Smooth muscle cell (in vitro differentiated cells): Measurements from ENCODE around the gene USF3. TPM values are rescaled to one million over a fixed set of nuclear protein-coding genes. Genes with fewer than 3 reads are reported as not detected.

Source experiments
- DNase-seq: peaks from one replicate; lab custom pipeline; 2025; ENCODE audit not compliant: unreplicated experiment; lab: John Stamatoyannopoulos, UW
- H2AFZ ChIP-seq: fragments of 200-600 bp; sonication (generic); 2 replicates; pipeline ENCODE4 v1.6.0; 2016; ENCODE audit warnings: antibody characterized with exemption, low read depth, mild to moderate bottlenecking
- H3F3A ChIP-seq: fragments of 200-600 bp; sonication (generic); 2 replicates; pipeline ENCODE4 v1.6.0; 2017; ENCODE audit warnings: antibody characterized with exemption, low read depth
- H3K27ac ChIP-seq: fragments of 200-600 bp; sonication (generic); 2 replicates; pipeline ENCODE4 v1.5.1; 2016; ENCODE audit warnings: low read depth, mild to moderate bottlenecking
- H3K27me3 ChIP-seq: fragments of 200-600 bp; sonication (generic); 2 replicates; pipeline ENCODE4 v1.6.1; 2016; ENCODE audit warnings: low read depth, mild to moderate bottlenecking
- H3K36me3 ChIP-seq: fragments of 200-600 bp; sonication (generic); 2 replicates; pipeline ENCODE4 v1.5.1; 2016; ENCODE audit warnings: low read depth
- H3K4me1 ChIP-seq: fragments of 200-600 bp; sonication (generic); 2 replicates; pipeline ENCODE4 v1.5.1; 2016; ENCODE audit warnings: low read depth
- H3K4me2 ChIP-seq: fragments of 200-600 bp; sonication (generic); 2 replicates; pipeline ENCODE4 v1.6.0; 2016; ENCODE audit warnings: mild to moderate bottlenecking
- H3K4me3 ChIP-seq: fragments of 200-600 bp; sonication (generic); 2 replicates; pipeline ENCODE4 v1.5.1; 2016; ENCODE audit warnings: mild to moderate bottlenecking
- H3K79me2 ChIP-seq: fragments of 200-600 bp; sonication (generic); 2 replicates; pipeline ENCODE4 v1.6.0; 2016; ENCODE audit warnings: low read depth, mild to moderate bottlenecking
- H3K9ac ChIP-seq: fragments of 200-600 bp; sonication (generic); 2 replicates; pipeline ENCODE4 v1.6.0; 2016; ENCODE audit warnings: low read depth
- H3K9me3 ChIP-seq: fragments of 200-600 bp; sonication (generic); replicated peaks from 2 replicates; pipeline ENCODE4 v1.5.1; 2016; ENCODE audit warnings: low read depth
- H4K20me1 ChIP-seq: fragments of 200-600 bp; sonication (generic); 2 replicates; pipeline ENCODE4 v1.6.0; 2016; ENCODE audit warnings: low read depth
- WGBS: methylation state at CpG from one replicate; pipeline ENCODE4 v1.1.7; 2016; ENCODE audit warnings: low lambda C conversion rate; 5-methylcytosine and 5-hydroxymethylcytosine counted together
- polyA plus RNA-seq: library from polyadenylated mRNA; unstranded; fragments of >200 nt; fragmentation: Nextera tagmentation; extraction: Ambion mirVana; gene quantifications from 2 replicates; pipeline ENCODE4 v1.2.1, GENCODE V29; 2016
- small RNA-seq: library from RNA; depleted of rRNA; stranded (forward); fragments of <200 nt; gene quantifications from one replicate; pipeline ENCODE3, GENCODE V24; 2014
- total RNA-seq: library from RNA; depleted of rRNA; stranded (reverse); fragments of >200 nt; gene quantifications from 2 replicates; pipeline ENCODE4 v1.2.3, GENCODE V29; 2014
- TF ChIP-seq, protein P1 (sequence below): fragments of 200-600 bp; sonication (generic); IDR thresholded peaks from 2 replicates; pipeline ENCODE4 v1.5.1; 2017; ENCODE audit warnings: borderline replicate concordance, mild to moderate bottlenecking, antibody characterized with exemption; ENCODE audit not compliant: insufficient read depth, poor library complexity, severe bottlenecking

The USF3 gene
- total and polyA plus RNA-seq, 2 experiments from 2014 or later: 2.9 to 12.3 TPM

DNA sequence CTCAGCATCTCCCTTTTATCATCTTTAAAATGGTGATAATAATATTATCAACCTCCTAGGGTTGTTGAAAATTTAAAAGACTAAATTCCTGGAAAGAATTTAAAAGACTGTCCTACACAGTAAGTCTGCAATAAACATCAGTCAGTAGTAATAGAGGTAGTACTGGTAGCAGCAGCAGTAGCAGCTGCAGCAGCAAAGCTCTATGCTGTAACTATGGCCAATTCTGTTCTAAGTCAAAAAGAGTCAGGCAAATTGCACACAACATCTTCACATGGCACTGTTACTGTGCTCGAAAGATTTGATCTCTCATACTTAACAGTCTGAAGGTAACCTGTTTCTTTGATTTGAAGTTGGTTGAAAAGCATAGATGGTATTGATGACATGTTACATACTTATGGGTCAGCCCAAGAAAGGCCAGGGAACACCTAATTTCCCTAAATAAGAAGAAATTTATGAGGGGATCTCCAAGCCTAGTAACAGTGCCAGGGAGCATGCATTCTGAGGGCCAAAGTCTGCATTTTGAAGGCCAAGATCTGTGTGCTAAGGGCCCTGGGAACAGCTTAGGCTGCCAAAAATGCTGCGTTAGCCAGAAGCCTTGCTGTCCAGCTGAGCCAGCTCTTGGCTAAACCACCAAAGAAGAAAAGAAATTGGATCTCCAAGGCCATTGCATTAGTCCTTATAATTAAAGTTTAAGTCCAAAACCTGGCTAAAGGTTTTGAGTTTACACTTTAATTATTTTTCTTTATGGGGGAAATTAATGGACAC is 95.8 kb downstream of the USF3 start:
- no peaks in the 10 kb centered on the region for H3K79me2 ChIP-seq
- no peak overlapping the region for H3K9ac ChIP-seq
- H3K4me3 ChIP-seq: no peak overlapping the region
- no peaks in the 10 kb centered on the region for H4K20me1 ChIP-seq
- H2AFZ ChIP-seq: no peak overlapping the region
- H3K27me3 ChIP-seq: no peaks in the 10 kb centered on the region
- H3K27ac ChIP-seq: no peak overlapping the region
- no peak for DNase-seq
- no peak overlapping the region for H3K4me2 ChIP-seq
- 94% methylated on average over 2 of the region's 2 CpGs for WGBS
- no peaks in the 10 kb centered on the region for H3K4me1 ChIP-seq
- H3F3A ChIP-seq: no peaks in the 10 kb centered on the region
- TF ChIP-seq, protein P1, sequence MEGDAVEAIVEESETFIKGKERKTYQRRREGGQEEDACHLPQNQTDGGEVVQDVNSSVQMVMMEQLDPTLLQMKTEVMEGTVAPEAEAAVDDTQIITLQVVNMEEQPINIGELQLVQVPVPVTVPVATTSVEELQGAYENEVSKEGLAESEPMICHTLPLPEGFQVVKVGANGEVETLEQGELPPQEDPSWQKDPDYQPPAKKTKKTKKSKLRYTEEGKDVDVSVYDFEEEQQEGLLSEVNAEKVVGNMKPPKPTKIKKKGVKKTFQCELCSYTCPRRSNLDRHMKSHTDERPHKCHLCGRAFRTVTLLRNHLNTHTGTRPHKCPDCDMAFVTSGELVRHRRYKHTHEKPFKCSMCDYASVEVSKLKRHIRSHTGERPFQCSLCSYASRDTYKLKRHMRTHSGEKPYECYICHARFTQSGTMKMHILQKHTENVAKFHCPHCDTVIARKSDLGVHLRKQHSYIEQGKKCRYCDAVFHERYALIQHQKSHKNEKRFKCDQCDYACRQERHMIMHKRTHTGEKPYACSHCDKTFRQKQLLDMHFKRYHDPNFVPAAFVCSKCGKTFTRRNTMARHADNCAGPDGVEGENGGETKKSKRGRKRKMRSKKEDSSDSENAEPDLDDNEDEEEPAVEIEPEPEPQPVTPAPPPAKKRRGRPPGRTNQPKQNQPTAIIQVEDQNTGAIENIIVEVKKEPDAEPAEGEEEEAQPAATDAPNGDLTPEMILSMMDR: no peak
- H3K9me3 ChIP-seq: no peaks in the 10 kb centered on the region
- H3K36me3 ChIP-seq: no peaks in the 10 kb centered on the region

Small RNAs within 50 kb of the gene (small RNA-seq; reads per million reads assigned to genes)
- gene RN7SL767P: 0.16 reads per million

Other genes with a start within 250 kb of the USF3 start
- 53.5 and 56.7 TPM in 2 replicates for gene SPICE1, start 181.5 kb downstream of the USF3 start, total RNA-seq
- gene SPICE1, start 181.5 kb downstream of the USF3 start, polyA plus RNA-seq: 11.8 and 14.8 TPM in 2 replicates
- gene SIDT1, start 164.1 kb downstream of the USF3 start, total RNA-seq: not detected in 2 replicates
- gene SIDT1, start 164.1 kb downstream of the USF3 start, polyA plus RNA-seq: 0.43 TPM in 1 of 2 replicates, not detected in the other
- gene NAA50, start 49.6 kb upstream of the USF3 start, total RNA-seq: 82.0 and 97.8 TPM in 2 replicates
- gene NAA50, start 49.6 kb upstream of the USF3 start, polyA plus RNA-seq: 50.3 and 52.8 TPM in 2 replicates
- gene ATP6V1A, start 50.4 kb upstream of the USF3 start, total RNA-seq: 41.7 and 60.7 TPM in 2 replicates
- 38.7 and 41.6 TPM in 2 replicates for gene ATP6V1A, start 50.4 kb upstream of the USF3 start, polyA plus RNA-seq
- 1.8 and 3.1 TPM in 2 replicates for gene GRAMD1C, start 142.1 kb upstream of the USF3 start, total RNA-seq
- gene GRAMD1C, start 142.1 kb upstream of the USF3 start, polyA plus RNA-seq: 1.9 and 3.5 TPM in 2 replicates